NCI-H2107 treated with DMSO at 0.1 percent for 48 hours (cell line): ENCODE results near the gene BLM.
"Not testable (repeated sequence)": the region's sequence is repeated elsewhere in the genome, so short reads cannot be mapped to it uniquely, and the experiment has no call there.

Source experiments
- DNase-seq: peaks from one replicate; lab custom pipeline; 2025; ENCODE audit not compliant: unreplicated experiment; lab: John Stamatoyannopoulos, UW

Gene BLM

DNA sequence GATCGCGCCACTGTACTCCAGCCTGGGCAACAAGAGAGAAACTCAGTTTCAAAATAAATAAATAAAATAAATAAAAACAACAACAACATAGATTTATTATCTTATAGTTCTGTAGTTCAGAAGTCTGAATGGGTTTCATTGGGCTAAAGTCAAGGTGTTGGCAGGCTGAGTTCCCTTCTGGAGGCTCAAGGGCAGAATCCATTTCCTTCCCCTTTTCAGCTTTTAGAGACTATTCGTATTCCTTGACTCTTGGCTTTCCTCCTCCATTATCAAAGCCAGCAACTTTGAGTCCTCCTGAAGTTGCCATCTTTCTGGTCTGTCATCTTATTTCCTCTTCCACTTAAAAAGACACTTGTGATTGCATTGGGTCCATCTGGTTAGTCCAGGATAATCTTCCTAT, 12.1 kb downstream of the BLM start:
- no peak for DNase-seq

DNA sequence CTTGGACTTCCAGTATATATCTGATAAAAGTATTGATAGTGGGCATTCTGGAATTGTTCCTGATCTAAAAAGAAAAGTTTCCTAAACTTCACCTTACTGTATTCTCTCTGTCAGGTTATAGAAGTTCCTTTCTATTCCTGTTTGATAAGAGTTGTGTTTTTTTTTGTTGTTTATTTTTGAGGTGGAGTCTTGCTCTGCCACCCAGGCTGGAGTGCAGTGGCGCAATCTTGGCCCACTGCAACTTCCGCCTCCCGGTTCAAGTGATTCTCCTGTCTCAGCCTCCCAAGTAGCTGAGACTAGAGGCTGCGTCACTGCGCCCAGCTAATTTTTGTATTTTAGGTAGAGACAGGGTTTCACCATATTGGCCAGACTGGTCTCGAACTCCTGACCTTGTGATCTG, 13.1 kb downstream of the BLM start:
- no peak for DNase-seq

DNA sequence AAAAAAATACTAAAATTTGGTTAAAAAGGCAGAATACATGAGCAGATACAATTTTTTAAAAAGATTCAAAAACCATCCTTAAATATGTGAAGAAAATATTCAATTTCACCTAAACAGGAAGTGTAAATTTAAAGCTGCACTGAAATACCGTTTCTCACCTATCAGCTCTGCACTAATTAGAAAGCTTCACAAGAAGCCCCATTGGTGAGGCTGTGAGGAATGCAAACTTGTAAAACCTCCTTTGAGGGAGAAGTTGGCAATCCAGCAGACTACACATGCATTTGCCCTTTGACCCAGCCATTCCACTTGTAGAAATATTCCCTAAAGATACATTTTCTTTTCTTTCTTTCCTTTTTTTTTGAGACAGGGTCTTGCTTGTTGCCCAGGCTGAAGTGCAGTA, 18.8 kb downstream of the BLM start:
- no peak for DNase-seq

DNA sequence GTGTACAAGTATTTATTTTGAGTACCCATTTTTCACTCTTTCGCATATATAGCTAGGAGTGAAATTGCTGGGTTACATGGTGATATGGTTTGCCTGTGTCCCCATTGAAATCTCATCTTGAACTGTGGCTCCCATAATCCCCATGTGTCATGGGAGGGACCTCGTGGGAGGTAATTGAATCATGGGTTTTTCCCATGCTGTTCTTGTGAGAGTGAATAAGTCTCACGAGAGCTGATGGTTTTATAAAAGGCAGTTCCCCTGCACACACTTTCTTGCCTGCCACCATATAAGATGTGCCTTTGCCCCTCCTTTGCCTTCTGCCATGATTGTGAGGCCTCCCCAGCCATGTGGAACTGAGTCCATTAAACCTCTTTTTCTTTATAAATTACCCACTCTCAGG, 23.4 kb downstream of the BLM start:
- DNase-seq = not testable (repeated sequence)

DNA sequence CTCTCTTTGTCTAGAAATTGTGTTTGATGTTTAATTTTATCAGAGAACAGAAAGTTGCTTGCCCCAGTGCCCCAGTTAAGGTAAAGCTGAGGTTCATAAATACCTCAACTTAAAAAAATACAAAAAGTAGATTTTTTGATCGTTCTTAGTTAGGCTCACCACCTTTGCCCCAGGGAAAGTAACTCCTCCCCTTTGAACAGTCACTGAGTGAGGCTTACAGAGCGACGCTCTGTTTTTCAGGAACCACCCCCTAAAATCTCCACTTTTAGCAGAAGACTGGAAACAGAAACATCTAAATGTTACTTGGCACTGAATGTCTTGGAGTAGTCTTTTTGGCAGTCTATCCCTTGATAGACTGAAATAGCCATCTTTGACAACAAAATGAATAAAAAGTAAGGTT, 24.9 kb downstream of the BLM start:
- no peak for DNase-seq

DNA sequence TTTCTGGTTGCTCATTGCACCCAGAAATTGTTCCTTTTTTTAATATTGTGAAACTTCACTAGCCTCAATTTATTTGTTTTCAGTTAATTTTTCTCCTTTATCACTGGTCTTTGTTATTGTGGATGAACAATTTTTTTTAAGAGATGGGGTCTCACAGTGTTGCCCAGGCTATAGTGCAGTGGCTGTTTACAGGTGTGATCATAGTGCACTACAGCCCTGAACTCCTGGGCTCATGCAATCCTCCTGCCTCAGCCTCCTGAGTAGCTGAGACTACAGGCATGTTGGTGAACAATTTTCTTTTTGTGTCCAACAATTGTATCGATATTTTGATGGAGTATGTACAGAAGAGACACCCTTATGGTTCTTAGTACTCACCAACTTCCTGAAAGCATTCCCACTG, 26.3 kb downstream of the BLM start:
- no peak for DNase-seq

DNA sequence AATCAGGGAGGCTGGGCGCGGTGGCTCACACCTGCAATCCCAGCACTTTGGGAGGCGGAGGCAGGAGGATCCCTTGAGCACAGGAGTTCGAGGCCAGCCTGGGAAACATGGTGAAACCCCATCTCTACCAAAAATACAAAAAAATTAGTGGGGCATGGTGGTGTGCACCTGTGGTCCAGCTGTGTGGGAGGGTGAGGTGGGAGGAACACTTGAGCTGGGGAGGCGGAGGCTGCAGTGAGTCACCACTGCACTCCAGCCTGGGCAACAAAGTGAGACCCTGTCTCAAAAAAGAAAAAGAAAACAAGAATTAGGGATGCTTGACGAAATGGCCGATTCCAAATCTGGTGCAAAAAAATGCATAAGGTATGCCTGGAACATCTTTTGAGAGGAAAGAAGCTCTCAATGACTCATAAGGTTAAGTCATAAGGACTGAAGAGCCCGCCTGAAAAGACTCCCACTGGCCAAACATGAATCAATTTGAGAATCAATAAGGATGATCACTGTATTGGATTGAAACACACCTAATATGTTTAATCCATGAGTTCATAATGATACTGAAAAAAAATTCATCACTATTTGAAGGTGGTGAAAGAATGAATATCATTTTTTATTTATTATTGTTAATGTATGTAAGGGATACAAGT, 27.7 kb downstream of the BLM start:
- no peak for DNase-seq

DNA sequence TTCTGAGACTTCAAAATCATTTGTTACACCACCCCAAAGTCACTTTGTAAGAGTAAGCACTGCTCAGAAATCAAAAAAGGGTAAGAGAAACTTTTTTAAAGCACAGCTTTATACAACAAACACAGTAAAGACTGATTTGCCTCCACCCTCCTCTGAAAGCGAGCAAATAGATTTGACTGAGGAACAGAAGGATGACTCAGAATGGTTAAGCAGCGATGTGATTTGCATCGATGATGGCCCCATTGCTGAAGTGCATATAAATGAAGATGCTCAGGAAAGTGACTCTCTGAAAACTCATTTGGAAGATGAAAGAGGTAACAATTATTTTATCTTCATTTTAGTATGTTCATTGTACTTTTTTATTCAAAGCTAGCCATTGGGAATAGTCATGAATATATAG, 32.6 kb downstream of the BLM start:
- no peak for DNase-seq

DNA sequence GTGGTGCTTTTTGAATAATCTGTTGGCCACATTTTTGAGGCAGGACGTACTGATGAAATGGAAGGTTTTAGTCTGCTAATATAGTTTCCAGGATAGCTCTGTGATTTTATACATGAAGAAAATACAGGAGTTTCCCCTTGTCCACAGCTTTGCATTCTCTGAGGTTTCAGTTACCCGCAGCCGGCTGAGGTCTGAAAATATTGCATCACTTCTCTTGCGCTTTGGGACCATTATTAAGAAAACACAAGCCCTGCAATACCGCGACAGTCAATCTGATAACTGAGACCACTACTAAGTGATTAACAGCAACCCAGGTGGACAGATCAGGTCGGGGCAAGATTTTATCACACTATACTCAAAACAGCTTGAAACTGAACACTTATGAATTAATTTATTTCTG, 33.0 kb downstream of the BLM start:
- DNase-seq = peak; percentile 40

DNA sequence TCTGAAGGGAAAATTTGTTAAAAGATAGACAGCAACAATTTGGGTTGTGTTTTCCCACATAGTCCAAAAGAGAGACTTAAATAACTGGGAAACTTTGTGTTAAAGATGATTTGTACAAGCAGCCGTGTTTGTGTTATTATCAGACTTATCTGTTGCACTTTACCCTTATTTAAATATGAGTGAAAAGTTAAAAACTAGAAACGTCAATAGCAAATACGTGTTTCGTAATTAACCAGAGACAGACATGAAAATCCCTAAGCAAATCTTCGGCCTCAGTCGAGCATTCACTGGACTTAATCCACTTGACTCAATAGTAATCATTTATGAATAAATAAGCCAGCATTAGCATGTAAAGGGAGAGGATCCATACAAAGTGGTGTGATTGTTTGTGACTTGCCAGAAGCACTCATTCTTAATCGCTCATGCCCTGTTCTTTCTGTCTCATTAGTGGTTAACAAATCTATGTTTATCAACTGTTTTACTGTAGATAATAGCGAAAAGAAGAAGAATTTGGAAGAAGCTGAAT, 34.2 kb downstream of the BLM start:
- DNase-seq = no peak

DNA sequence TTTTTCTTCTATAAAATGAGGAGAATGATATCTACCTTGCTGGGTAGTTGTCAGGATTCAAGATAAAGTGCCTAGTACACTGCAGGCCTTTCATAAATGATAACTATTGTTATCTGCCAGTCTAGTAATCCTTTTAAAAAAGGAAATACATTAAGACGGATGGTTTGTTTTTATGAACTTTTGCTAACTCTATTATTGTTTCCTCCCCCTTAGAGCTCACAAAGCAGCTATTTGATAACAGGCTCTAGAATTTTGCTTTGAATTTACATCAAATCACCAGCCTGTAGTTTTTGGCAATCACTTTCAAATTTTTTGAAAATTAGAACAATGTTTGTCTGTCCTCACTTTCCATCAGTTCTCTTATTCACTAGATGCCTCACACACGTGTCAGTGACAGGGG, 39.8 kb downstream of the BLM start:
- no peak for DNase-seq

DNA sequence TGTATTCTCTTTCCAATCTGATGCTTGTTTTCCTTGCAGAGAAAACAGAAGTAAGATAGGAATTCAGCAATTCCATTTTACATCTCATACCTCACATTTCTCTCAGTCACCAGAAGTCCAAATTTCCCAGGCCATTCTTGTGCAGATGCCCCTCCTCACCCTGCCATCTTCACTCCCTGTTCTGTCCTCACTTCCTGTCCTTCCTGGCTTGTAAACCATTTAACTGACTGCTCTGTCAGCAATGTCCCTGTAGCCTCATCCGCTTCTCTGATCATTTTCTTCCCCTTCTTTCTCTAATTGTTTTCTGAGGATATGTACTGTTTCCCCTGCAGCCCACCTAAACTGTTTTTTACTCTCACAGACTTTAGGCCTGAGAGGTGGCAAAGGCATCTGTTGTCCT, 40.3 kb downstream of the BLM start:
- DNase-seq = no peak

DNA sequence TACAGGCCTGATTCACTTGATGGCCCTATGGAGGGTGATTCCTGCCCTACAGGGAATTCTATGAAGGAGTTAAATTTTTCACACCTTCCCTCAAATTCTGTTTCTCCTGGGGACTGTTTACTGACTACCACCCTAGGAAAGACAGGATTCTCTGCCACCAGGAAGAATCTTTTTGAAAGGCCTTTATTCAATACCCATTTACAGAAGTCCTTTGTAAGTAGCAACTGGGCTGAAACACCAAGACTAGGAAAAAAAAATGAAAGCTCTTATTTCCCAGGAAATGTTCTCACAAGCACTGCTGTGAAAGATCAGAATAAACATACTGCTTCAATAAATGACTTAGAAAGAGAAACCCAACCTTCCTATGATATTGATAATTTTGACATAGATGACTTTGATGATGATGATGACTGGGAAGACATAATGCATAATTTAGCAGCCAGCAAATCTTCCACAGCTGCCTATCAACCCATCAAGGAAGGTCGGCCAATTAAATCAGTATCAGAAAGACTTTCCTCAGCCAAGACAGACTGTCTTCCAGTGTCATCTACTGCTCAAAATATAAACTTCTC, 43.6 kb downstream of the BLM start:
- no peak for DNase-seq

DNA sequence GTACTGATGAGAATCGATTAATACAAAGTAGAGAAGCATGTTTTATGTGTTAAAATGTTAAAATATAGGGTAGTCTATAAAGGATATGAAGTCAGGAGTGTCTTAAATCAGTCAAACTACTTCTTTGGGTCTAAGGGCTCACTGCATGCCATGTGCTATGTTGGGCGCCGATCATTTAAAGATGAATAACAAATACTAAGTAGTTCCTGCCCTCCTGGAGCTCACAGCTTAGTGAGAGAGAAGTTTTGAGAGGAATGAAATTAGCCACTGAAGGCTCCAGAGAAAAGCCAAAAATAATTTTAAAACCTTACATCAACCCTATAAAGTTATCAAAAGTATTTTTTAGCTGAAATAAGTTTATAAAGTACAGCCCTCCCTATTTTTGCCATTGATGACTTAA, 44.5 kb downstream of the BLM start:
- DNase-seq = no peak

DNA sequence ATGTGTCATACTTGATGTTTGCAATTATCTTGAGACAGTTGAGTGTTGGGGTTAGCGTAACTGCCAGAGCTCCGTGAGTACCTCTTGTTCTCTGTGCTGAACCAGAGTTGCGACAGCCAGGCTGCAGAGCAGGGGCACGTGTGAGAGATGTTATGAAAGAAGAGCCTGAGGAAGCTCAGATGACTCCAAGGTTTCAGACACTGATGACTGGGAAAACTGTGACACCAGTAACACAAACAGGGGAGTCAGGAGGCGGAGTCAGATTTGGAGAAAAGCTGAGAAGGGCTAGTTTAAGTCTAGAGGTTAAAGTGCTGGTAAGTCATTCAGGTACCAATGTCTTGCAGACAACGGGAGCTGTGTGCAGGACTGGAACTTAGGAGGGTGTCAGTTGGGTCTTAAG, 45.0 kb downstream of the BLM start:
- DNase-seq = no peak

DNA sequence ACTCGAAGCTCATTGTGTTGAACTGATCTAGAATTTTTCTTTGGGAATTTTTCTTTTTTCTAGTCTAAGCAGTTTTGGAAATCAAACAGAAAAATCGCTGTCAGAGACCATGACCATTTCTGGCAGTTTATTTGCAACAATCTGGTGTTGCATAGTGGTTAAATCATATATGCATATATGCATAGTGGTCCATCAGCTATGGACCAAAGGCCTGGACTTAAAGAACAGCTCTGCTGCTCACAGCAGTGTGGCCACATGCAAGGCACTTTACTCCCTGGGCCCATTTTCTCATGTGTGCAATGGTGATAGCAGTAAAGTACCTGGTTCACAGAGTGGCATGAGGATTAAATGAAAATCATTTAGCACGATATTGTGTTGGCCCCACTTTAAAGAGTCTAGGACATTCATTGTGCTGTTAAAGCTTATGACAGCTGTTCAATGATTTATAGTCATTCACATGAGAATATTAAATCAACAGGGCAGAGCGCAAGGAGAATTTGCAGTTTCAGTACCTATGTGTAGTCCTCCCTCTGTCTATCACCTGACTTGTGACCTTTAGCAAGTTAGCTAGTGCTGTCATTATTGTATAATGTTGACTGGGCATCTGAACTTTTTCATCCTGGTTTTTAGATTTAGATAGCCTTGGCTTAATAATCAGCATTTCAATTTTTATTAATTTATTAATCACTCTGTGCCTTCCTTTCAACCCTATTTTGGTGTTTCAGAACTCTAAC, 46.4 kb downstream of the BLM start:
- no peak for DNase-seq

DNA sequence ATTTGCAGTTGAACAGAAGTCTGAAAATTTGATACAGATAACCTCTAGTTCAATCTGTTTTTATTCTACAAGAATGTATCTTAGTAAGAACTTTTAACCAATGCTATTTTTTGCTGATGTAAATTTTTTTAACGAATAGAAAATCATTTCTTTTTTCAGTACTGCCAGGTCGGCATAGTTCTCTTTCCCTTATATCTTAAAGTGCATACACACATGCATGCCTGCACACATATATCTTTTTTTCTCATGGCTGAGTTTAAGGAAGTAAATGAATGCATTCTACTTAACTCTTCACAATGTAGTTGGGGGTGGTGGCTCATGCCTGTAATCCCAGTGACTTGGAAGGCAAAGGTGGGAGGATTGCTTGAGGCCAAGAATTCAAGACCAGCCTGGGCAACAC, 48.4 kb downstream of the BLM start:
- DNase-seq = no peak

DNA sequence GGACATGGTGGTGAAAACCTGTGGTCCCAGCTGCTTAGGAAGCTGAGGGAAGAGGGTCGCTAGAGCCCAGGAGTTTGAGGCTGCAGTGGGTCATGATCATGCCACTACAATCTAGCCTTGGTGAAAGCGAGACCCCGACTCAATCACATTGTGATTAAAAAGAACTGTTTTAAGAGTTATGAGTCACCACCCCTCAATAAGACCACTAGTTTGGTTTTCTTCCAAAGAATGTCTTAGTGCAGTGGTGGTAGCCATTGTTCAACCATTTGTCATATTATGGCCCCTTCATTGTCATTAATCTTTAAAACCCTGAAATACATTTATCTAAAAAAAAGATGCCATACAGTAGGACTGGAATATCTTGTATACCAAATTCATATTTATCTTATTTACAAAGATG, 48.8 kb downstream of the BLM start:
- no peak for DNase-seq

DNA sequence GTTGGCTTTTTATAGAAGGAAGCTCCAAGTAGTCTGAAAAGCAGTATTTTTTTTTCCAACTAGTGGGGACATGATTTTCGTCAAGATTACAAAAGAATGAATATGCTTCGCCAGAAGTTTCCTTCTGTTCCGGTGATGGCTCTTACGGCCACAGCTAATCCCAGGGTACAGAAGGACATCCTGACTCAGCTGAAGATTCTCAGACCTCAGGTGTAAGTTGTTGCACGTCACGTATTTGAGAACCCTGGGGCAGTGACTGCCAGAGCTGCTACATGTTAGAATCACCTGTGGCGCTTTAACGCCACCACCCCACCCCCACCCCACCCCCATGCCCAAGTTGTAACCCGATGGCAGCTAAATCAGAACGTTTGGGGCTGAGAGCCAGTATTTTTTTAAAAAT, 52.2 kb downstream of the BLM start:
- DNase-seq = no peak

DNA sequence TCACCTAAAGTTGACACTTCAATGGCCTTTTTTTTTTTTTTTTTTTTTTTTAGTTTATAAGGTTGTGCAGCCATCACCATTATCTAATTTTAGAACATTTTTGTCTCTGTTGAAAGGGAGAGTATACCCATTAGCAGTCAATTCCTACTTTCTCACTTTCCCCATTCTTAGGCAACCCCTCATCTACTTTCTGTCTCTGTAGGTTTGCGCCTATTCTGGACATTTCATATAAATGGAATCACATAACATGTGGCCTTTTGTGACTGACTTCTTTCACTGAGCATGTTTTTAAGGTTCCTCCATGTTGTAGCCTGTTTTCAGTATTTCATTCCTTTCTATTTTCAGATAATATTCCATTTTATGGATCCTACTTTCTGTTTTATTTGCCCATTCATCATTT, 56.3 kb downstream of the BLM start:
- DNase-seq = no peak

DNA sequence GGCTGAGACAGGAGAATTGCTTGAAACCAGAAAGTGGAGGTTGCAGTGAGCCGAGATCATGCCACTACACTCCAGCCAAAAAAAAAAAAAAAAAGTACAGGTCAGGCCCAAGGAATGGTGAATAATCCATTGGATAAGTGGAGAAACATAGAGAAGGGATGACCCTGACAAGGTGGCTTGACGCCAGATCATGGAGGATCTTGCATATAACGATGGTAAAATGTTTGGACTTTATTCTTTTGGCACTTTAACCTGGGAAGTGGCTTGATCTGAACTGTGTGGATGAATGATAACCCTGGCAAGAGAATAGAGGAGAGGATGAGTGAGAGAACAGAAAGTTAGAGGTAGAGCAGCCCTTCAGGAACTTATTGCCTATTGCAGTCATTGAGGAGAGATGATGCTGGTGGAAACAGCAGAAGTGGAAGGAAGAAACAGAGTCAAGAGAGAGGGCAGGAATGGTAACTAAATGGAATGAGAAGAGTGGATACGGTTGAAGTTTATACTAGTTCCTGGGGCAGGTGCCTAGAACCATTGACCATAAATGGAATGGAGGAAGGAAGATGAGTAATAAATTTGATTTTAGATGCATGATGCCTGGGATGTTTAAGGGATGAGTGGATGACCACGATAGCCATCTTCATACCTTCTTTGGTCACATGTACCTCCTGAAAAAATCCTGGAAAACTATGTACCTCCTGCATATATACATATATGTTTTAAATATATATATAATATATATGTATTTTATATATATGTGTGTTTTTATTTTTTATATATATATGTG, 57.8 kb downstream of the BLM start:
- DNase-seq = no peak

DNA sequence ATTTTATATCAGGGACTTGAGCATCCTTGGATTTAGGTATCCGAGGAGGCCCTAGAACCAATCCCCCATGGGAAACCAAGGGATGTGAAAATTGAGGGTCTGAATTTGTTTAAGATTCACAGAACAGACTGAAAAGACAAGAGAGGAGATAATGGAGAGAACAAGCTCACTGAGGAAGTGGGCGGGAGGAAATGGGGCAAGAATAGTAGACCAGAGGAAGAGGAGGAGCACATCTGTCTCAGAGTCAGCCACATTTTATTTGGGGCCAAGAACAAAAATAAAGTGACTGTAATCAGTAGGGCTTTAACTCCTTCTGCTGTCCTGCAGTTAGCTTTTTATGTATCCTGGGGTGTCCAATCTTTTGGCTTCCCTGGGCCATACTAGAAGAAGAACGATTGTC, 63.8 kb downstream of the BLM start:
- no peak for DNase-seq
